ENCODE measurements around the gene DOCK9. TPM values are rescaled to one million over a fixed set of nuclear protein-coding genes. Genes with fewer than 3 reads are reported as not detected.

DOCK9 gene
- total and polyA plus RNA-seq, 2 experiments from 2014 or later = 8.5 to 57.7 TPM

GRCh38 chr13:99022941-99023340 is 45.1 kb upstream of the DOCK9 start:
- Mint-ChIP-seq H3K9me3 (no peaks in the 10 kb centered on the region; the same call in 2 of the 3 replicates), H3K27me3 (ENCODE audit: insufficient read depth, low read depth, poor library complexity) (peaks cover 2% of the 10 kb centered on the region), H3K36me3 (ENCODE audit: low read depth) (no peaks in the 10 kb centered on the region), H3K4me3 (no peak overlapping the region), H3K27ac (no peak overlapping the region), H3K4me1 (0 out of 3 replicates have a peak, but pooled peaks cover 4% of the 10 kb centered on the region)
- H3K27me3 ChIP-seq (ENCODE audit: insufficient read depth) = no peaks in the 10 kb centered on the region
- no peak for ATAC-seq
- H3K36me3 ChIP-seq (ENCODE audit: insufficient read depth) = no peaks in the 10 kb centered on the region; the same call in 1 of the 2 replicates
- H3K27ac ChIP-seq (ENCODE audit: low read depth) = no peak overlapping the region
- H4K20me1 ChIP-seq (replicated peaks; ENCODE audit: insufficient read depth) = no peaks in the 10 kb centered on the region
- H3K4me1 ChIP-seq (ENCODE audit: insufficient read depth) = peaks cover 5% of the 10 kb centered on the region; the same call in 1 of the 2 replicates
- H3K79me2 ChIP-seq (replicated peaks; ENCODE audit: insufficient read depth) = no peaks in the 10 kb centered on the region
- H3K9me2 ChIP-seq (ENCODE audit: insufficient read depth) = no peaks in the 10 kb centered on the region
- H3K4me3 ChIP-seq = no peak overlapping the region
- no peak overlapping the region for H2AFZ ChIP-seq
- H3F3A ChIP-seq (replicated peaks; ENCODE audit: low read depth) = no peaks in the 10 kb centered on the region
- H3K4me2 ChIP-seq = no peak overlapping the region
- no peak for DNase-seq (ENCODE audit: low spot score)
- TF ChIP-seq POLR2AphosphoS5 (IDR thresholded peaks at IDR 0.05; ENCODE audit: low read depth) = no peak

GRCh38 chr13:99018418-99019180 is 40.7 kb upstream of the DOCK9 start:
- Mint-ChIP-seq H3K27me3 (ENCODE audit: insufficient read depth, low read depth, poor library complexity) (peaks cover 3% of the 10 kb centered on the region), H3K36me3 (ENCODE audit: low read depth) (no peaks in the 10 kb centered on the region), H3K27ac (no peak overlapping the region), H3K4me1 (peaks cover 14% of the 10 kb centered on the region), H3K4me3 (no peak overlapping the region), H3K9me3 (no peaks in the 10 kb centered on the region; the same call in 2 of the 3 replicates)
- Histone ChIP-seq H3K27me3 (ENCODE audit: insufficient read depth) (no peaks in the 10 kb centered on the region), H3K79me2 (replicated peaks; ENCODE audit: insufficient read depth) (no peaks in the 10 kb centered on the region), H3K4me3 (no peak overlapping the region), H3K4me2 (no peak overlapping the region), H3K36me3 (ENCODE audit: insufficient read depth) (no peaks in the 10 kb centered on the region; the same call in 1 of the 2 replicates), H3K9me2 (ENCODE audit: insufficient read depth) (no peaks in the 10 kb centered on the region), H2AFZ (no peak overlapping the region), H4K20me1 (replicated peaks; ENCODE audit: insufficient read depth) (no peaks in the 10 kb centered on the region), H3F3A (replicated peaks; ENCODE audit: low read depth) (no peaks in the 10 kb centered on the region), H3K27ac (ENCODE audit: low read depth) (no peak overlapping the region), H3K4me1 (ENCODE audit: insufficient read depth) (0 out of 2 replicates have a peak, but pooled peaks cover 3% of the 10 kb centered on the region)
- ATAC-seq = no peak
- TF ChIP-seq ZNF462 (CRISPR knock-in tag; IDR thresholded peaks at IDR 0.05) (no peak), ZNF331 (CRISPR knock-in tag; IDR thresholded peaks at IDR 0.05; ENCODE audit: low read depth) (no peak)
- DNase-seq (ENCODE audit: low spot score) = no peak
